PC-3 (cell line): ENCODE measurements around the gene OCA2.

Source experiments
- EZH2 ChIP-seq: fragments of 300-600 bp; sonication (generic); IDR thresholded peaks from one replicate; pipeline ENCODE4 v1.6.1; 2017; ENCODE audit warnings: antibody characterized with exemption, mild to moderate bottlenecking, low read length; ENCODE audit not compliant: unreplicated experiment
- EZH2phosphoT487 ChIP-seq: fragments of 300-600 bp; sonication (generic); IDR thresholded peaks from 2 replicates; pipeline ENCODE4 v1.6.1; 2018; ENCODE audit warnings: mild to moderate bottlenecking, antibody characterized with exemption, low read length, borderline replicate concordance
- TF ChIP-seq, protein P1 (sequence below): fragments of 300-600 bp; sonication (generic); conservative IDR thresholded peaks from 2 replicates; pipeline ENCODE4 v1.5.1; 2017; ENCODE audit warnings: antibody characterized with exemption, low read depth, mild to moderate bottlenecking, low read length

DNA sequence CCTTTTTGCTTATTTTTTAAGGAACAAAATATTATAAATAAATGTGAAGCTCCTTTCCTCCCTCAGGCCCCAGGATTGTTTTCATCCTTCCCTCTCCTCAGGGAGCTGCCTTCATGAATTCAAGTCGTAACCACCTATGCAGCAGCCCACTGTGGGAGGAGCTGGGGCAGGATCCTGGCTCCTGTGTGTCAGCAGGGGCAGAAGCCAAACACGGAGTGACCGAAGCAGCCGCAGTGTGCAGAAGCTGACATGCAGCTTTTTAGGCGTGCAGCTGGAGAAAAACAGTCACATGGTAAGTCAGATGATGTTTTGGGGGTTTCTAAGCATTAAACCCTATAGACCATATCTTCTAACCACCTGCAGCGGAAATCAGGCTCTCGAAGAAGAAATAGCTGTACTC is 231.3 kb downstream of the OCA2 start:
- TF ChIP-seq, protein P1, sequence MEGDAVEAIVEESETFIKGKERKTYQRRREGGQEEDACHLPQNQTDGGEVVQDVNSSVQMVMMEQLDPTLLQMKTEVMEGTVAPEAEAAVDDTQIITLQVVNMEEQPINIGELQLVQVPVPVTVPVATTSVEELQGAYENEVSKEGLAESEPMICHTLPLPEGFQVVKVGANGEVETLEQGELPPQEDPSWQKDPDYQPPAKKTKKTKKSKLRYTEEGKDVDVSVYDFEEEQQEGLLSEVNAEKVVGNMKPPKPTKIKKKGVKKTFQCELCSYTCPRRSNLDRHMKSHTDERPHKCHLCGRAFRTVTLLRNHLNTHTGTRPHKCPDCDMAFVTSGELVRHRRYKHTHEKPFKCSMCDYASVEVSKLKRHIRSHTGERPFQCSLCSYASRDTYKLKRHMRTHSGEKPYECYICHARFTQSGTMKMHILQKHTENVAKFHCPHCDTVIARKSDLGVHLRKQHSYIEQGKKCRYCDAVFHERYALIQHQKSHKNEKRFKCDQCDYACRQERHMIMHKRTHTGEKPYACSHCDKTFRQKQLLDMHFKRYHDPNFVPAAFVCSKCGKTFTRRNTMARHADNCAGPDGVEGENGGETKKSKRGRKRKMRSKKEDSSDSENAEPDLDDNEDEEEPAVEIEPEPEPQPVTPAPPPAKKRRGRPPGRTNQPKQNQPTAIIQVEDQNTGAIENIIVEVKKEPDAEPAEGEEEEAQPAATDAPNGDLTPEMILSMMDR = no peak
- TF ChIP-seq EZH2phosphoT487 (no peak), EZH2 (no peak)
